NCI-H2081 treated with DMSO at 0.1 percent for 48 hours (cell line): ENCODE data around the gene LPIN1.
"Not testable (repeated sequence)": the region's sequence is repeated elsewhere in the genome, so short reads cannot be mapped to it uniquely, and the experiment has no call there.

Experiments
- DNase-seq: peaks from one replicate; lab custom pipeline; 2025; lab: John Stamatoyannopoulos, UW

LPIN1 gene

GRCh38 chr2:11715987-11716652, 30.3 kb upstream of the LPIN1 start:
- no peak for DNase-seq

- DNase-seq: no peak
These were observed 29.6 kb upstream of the LPIN1 start for GRCh38 chr2:11716689-11717321.

- no peak for DNase-seq
These were observed 28.8 kb upstream of the LPIN1 start for GRCh38 chr2:11717623-11718022.

- DNase-seq: no peak
These were observed 27.8 kb upstream of the LPIN1 start for GRCh38 chr2:11718606-11719005.

DNA sequence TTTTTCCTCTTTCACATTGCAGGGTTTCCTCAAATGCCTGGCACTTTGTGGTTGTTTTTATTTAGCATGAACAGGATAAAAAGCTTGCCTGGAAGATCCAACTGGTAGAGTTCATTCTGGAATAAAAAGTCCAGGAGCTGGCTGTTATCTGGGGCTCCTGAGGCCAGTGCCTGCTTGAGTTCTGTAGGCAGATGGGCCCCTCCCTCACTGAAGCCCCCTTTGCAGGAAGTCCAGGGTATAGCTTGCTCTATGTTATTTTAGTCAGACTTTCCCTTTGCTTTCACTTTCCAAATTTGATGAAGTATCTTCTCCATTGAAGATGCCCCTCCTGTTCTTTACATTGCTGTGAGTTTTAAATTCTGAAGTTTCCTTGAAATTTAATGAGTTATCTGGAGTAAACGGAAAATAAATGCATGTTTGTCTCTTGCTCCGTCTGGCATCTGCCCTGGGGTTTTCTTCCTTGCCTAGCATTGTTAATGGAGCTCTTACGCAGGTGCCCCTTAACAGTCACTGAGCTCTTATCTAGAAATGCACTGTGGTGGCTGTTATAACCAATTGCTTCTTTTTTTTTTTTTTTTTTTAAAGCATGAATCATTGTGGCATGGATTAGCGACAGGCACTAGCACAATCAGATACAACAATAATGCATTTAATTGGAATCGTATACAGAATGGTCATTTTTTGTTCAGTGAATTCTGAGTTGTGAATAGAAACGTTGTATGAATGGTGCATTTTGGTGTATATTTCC, 27.0 kb upstream of the LPIN1 start:
- no peak for DNase-seq

DNA sequence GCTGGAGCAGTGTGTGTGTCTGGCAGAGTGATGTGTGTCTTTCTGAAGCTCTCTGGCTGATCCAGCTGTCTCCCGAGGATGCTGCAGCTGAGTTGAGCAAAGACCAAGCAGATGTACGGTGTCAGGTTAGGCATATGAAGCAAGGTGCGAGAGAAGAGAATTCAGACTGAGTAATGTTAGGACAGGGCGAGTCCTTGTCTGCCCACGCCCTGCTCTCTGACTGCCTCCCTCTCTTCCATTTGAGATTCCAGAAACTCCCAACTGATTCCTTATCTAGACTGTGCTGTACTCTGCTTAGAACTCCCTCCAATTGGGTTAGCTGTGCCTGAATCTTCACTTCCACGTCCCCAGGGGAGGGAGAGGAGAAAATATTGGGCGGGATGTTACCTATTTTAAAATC, 25.7 kb upstream of the LPIN1 start:
- no peak for DNase-seq

GRCh38 chr2:11722292-11723060, 24.0 kb upstream of the LPIN1 start:
- DNase-seq: no peak

DNA sequence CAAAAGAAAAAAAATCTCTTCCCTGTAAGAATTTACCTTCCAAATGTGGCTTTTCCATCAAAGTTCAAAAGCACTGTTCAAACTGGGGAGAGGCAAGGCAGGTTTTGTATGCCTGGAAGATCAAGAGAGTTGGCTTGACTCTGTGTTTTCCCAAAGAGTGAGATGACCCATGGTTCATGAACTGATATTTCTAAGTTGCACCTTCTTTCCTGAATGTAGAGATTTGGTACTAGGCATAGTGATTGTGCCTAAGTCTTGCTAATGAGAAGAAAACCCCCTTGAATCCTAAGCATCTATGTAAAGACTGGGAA, 23.4 kb upstream of the LPIN1 start:
- DNase-seq: no peak

DNA sequence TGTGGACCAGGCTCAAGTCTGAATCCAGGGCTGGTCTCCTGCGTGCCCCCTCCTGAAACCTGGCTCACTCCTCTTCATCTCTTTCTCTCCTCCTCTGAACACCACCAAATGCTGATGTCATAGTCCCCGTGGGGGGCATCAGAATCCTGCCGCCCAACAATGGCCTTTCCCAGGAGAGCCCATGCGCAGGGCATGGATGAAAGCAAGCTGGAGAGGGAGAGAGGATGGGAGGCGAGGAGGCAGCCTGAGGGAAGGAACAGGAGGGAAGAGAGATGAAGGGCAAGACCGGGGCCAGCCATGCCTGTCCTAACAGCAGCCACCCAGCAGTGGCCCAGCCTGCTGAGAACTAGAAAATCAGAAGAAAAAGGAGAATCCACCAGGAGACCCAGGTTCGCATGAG, 22.3 kb upstream of the LPIN1 start:
- DNase-seq: no peak

DNA sequence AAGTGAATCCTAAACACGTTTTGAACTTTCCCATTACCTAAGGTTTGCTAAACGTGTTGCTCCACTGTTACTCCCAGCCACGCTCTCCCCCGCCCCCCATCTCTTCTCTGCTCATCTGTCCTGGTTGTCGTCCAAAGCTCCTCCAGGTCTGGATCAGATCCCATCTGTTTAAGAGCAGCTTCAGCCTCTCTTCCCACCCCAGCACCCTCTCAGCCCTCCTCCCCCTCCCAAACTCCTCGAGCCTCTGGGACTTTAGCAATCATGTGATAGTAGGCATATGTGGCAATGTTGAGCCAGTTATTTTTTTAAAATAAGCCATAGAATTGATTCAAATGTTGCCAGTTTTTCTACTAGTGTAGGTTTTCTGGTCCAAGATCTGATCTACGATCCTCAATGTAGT, 20.0 kb upstream of the LPIN1 start:
- no peak for DNase-seq

- DNase-seq: no peak
These were observed 16.8 kb upstream of the LPIN1 start for GRCh38 chr2:11729362-11730212.

DNA sequence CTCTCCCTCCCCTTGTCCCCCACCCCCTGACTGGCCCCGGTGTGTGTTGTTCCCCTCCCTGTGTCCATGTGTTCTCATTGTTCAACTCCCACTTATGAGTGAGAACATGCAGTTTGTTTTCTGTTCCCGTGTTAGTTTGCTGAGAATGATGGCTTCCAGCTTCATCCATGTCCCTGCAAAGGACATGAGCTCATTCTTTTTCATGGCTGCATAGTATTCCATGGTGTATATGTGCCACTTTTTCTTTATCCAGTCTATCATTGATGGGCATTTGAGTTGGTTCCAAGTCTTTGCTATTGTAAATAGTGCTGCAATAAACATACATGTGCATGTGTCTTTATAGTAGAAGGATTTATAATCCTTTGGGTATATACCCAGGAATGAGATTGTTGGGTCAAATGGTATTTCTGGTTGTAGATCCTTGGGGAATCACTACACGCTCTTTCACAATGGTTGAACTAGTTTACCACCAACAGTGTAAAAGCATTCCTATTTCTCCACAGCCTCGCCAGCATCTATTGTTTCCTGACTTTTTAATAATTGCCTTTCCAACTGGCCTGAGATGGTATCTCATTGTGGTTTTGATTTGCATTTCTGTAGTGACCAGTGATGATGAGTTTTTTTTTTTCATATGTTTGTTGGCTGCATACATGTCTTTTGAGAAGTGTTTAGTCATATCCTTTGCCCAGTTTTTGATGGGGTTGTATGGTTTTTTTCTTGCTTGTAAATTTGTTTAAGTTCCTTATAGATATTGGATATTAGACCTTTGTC, 15.0 kb upstream of the LPIN1 start:
- not testable (repeated sequence) for DNase-seq

- DNase-seq: no peak
These were observed 13.8 kb upstream of the LPIN1 start for GRCh38 chr2:11732587-11732986.

GRCh38 chr2:11737852-11738251, 8.6 kb upstream of the LPIN1 start:
- not testable (repeated sequence) for DNase-seq

DNA sequence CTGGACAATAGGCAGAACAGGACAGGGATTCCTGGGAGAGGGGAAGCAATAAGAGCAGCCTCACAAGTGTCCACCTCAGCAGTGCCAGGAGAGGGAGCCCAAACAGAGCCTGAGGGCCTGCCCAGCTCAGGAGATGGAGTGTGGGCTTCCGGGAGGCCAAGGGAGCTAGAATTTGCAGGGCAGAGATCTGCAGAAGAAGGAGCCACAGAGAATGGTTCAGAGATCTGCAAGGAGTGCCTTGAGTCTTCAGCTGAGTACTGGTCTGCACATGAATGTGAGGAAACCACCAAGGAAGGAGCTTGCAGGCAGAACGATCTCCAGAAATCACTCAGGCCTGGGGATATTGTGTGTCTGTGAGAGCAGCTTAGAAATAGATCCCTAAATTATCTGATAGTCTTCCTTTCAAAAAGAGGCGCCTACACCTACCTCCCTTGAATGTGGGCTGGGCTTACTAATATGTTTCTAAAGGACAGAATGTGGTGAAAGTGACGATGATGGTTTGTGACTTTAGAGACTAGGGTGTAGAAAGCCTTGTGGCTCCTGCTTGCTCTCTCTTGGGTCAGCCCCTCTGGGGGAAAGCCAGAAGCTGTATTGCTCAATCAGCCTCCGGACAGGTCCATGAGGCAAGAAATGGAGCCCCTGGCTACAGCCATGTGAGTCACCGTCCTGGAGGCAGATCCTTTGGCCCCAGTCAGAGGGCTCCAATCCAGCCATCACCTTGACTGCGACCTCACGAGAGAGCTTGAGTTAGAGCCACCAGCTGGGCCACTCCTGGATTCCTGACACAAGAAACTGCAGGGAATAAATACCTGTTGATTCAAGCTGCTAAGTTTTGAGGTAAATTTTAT, 7.6 kb upstream of the LPIN1 start:
- no peak for DNase-seq

- no peak for DNase-seq
These were observed 5.7 kb upstream of the LPIN1 start for GRCh38 chr2:11740723-11741122.

DNA sequence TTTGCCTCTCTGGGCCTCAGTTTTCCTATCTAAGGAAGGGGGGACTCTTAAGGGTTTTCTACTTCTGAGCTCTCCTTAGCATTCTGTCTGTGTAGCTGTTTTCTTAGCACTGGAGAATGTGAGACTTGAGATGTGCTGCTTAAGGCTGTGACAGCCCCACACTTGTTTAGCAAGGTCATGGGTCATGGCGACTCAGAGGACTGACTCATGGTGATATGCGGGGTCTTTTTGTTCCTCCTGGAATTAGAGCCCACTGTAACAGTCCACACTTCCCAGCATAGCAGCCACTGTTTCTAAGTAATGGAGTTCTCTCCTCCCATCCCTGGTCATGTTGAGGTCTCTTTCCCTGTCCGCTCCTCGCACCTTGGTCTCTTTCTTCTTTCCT, 4.1 kb upstream of the LPIN1 start:
- DNase-seq: no peak

DNA sequence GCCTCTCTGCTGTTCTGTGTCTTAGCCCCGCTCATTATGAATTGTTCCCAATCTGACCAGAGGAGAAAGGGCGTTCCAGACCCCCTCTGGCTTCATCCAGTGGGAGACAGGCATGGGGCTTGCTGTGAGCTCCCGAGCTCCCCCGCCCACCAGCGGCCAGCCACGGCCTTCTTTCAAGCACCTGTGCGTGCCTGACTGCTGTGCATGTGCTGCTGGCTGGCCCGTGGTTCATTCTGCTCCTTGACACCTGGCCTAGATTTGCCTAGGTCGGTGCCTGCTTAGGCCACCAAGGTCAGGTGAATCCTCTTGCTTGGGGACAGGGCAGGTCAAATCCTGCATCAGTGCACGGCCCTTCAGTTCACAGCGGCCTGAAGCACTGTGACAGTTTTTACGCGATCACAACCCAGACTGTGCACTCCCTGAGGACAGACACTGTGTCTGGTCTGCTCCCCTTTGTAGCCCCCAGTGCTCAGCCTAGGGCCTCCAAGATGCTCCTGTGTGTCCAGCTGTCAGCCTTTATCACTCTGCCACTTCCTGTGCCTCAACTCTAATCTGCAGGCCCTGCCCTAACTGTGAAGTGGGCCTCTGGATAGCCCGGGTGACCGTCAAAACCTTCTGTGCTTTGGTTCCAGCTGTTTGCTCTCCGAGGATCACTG, 3.6 kb upstream of the LPIN1 start:
- no peak for DNase-seq

- DNase-seq: no peak
These were observed 3.1 kb upstream of the LPIN1 start for GRCh38 chr2:11743366-11743765.
